GM21367 (cell line): ENCODE results near the gene CHMP1B.

Source experiments
- ATAC-seq: cut with Tn5 transposase; IDR thresholded peaks from one replicate; pipeline ENCODE4 v1.9.1; 2021; ENCODE audit not compliant: unreplicated experiment

Gene CHMP1B

GRCh38 chr18:11901826-11902438 lies 50.7 kb downstream of the CHMP1B start:
- ATAC-seq = no peak

DNA sequence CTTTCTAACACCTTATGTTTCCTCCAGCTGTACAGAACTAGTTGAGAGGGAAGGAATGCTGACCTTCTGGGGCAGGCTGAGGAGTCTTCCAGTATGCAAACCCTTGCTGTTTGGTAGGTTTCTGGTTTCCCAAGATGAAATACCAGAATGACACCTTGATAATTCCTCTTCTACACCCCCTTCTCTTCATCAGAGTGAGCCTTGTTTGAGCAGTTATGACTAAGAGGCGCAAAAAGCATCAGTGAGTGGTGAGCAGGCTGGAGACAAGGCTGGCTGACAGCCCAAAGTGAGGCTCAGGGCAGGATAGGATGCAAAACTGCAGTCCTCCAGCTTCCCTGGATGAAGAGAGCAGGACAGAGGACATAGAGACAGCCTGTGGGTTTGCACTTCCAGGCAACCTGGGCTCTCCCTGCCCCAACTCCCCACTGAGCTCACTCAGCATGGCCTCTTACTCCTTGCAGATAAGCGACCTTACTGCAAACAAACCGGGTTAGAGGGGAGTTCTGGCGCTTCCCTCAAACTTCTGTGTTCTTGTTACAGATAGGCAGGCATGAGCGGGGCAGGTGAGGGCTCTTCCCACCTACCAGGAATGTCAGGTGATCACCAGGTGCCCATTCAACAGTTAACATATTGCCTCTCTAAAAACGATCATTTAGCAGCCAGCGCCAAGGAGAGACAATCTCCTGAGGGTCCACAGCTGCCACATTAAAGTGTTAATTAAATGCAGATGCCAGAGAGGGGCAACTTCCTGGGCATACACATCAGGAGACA lies 51.5 kb downstream of the CHMP1B start:
- no peak for ATAC-seq
